Activated effector memory CD4-positive, alpha-beta T cell treated with Interleukin-2 at 50 U/mL for 16 hours (primary cell): ENCODE data around the gene ZNF823.
A peak's percentile ranks its signal among the peaks of the same experiment; 100 is the strongest.

Experiments
- DNase-seq: peaks from one replicate; pipeline ENCODE4 v3.0.0-alpha.2; 2020

The ZNF823 gene

DNA sequence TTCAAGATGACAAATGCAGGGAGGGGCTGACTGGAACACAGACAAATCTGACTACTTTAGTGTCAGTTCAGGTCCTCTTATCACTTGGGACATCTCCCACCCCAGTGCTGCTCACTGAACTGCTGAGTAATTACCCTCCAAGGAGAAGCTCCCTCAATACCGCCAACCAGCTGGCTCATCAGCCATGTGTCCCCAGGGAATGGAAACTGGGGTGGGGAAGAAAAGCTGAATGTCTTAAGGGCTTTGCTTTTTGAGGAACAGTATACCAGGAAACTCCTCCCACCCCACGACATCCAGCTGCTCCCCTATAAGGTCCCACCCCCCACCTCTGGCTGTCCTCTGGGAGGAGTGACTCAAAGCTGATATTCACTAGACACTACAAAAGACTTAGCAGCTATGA is 2.0 kb downstream of the ZNF823 start:
- no peak for DNase-seq

GRCh38 chr19:11735375-11735774 is 3.4 kb downstream of the ZNF823 start:
- DNase-seq, result no peak

GRCh38 chr19:11729586-11729985 is 9.2 kb downstream of the ZNF823 start:
- DNase-seq, result no peak

DNA sequence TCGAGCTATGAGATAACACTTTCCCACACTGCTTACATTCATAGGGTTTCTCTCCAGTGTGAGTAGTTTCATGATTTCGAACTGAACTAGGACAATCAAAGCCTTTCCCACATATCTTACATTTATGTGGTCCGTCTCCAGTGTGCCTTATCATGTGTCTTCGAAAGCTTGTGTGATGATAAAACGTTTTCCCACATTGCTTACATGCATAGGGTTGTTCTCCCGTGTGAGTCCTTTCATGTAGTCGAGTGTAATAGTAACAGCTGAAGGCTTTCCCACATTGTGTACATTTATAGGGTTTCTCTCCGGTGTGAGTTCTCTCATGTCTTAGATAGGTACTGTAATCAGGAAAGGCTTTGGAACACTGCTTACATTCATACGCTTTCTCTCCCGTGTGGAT is 16.3 kb downstream of the ZNF823 start:
- no peak for DNase-seq

- DNase-seq, result no peak
Observed at GRCh38 chr19:11721681-11722080, 17.1 kb downstream of the ZNF823 start.

DNA sequence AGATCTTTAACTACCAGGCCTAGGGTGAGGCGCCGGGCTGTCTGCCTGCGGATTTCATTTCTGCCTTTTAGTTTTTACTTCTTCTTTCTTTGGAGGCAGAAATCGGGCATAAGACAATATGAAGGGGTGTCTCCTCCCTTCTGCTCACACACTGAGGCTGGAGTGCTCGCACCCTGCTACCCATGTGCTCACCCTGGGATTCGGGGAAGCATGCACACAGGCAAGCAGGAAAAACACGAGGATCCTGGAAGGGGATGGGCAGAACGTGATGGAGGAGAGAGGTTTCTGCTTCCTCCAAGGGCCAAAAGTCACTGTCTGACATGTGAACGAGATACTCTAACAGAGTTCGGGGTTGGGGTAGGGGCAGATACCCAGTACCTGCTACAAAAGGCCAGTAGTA is 28.4 kb downstream of the ZNF823 start:
- no peak for DNase-seq

GRCh38 chr19:11708457-11708856 is 30.3 kb downstream of the ZNF823 start:
- no peak for DNase-seq

GRCh38 chr19:11705474-11705873 is 33.3 kb downstream of the ZNF823 start:
- no peak for DNase-seq

GRCh38 chr19:11704626-11705025 is 34.1 kb downstream of the ZNF823 start:
- DNase-seq, result no peak

- no peak for DNase-seq
Observed at GRCh38 chr19:11699931-11700794, 38.6 kb downstream of the ZNF823 start.

- no peak for DNase-seq
Observed at GRCh38 chr19:11698231-11698630, 40.5 kb downstream of the ZNF823 start.

DNA sequence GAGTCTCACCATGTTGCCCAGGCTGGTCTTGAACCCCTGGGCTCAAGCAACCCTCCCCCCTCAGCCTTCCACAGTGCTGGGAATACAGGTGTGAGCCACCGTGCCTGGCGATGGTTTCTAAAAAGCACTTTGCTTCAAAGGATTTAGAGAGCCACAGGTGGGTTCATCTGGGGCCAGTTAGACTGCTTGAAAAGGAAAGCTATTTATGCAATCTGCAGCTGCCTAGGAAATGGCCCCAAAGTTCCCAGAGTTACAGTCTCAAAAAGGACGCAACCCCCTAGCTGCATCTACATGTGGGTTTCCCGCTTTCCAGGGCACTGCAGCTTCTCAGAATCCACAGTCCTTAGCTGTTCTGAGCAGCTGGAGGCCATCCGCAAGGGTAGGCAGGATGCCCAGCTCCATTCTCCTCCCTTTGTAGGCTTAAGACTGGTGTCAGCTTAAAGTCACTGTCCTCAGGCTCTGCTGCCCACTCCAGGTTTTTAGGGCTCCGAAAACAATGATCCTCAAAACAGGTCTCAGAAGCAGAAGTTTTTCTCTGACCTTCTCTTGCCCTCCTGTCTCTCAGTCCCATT is 41.4 kb downstream of the ZNF823 start:
- DNase-seq, result no peak

- peak; percentile 54 for DNase-seq
Observed at GRCh38 chr19:11694533-11695439, 44.0 kb downstream of the ZNF823 start.

DNA sequence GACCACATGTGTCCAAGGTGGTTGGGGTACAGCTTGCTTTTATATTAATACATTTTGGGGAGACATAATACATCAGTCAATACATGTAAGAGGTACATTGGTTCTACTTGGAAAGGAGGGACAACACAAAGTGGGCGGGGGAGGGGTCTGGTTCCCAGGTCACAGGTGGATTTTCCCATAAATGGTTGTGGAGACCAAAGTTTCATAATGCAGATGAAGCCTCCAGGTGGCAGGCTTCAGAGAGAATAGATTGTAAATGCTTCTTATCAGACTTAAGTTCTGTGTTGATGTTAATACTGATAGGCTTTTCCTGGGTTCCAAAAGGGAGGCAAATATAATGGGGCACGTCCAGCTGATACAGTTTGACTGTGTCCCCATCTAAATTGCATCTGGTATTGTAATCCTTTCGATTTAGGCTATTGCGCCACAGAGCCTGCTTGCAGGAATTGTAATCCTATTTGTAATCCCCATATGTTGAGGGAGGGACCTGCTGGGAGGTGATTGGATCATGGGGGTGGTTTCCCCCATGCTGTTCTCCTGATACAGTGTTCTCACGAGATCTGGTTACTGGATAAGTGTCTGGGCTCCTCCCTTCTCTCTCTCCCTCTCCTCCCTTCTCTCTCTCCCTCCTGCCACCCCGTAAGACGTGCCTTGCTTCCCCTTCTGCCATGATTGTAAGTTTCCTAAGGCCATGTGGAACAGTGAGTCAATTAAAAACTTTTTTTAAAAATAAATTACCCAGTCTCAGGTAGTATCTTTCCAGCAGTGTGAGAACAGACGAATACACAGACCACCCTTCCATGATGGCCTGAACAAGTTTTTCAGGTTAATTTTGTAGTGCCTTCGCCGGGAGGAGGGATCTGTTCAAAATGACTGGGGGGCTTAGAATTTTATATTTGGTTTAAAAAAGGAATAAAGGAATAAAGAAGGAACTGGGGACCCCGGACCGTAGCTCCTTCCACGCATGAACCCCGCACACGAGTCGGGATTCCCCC is 44.9 kb downstream of the ZNF823 start:
- DNase-seq, result no peak

GRCh38 chr19:11692127-11692790 is 46.5 kb downstream of the ZNF823 start:
- no peak for DNase-seq

DNA sequence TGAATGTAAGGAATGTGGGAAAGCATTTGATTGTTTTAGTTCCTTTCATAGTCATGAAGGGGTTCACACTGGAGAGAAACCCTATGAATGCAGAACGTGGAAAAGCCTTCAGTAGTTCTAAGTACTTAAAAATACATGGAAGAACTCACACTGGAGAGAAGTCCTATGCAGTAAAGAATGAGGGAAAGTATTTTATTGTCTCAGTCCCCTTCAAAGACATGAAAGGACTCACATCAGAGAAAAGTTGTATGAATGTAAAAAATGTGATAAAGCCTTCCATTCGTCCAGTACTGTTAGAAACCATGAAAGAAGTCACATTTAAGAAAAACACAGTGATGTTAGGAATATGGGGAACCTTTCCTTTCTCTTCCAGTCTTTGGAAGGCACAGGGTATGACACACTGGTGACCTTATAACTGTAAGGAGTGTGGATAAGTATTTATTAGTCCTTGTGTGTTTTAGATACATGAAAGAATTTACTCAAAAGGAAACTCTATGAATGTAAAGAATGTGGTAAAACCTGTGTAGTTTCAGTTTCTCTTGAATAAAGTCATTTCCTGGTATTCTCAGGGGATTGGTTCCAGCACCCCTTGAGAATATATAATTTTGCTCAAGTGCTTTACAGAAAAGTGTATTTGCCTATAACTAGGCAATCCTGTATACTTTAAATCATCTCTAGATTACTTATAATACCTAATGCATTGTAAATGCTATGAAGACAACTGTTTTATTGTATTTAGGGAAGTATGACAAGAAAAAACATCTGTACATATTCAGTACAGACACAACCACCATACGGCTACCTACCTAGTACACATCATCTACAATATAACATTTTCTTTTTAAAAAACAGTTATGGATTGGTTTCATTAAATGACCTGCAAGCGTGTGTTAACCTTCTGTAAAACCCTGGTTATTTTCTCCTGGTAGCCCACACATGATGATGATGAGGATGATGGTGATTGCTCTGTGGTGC is 52.8 kb downstream of the ZNF823 start:
- no peak for DNase-seq

GRCh38 chr19:11684987-11685675 is 53.6 kb downstream of the ZNF823 start:
- DNase-seq, result no peak

- DNase-seq, result no peak
Observed at GRCh38 chr19:11680689-11681302, 58.0 kb downstream of the ZNF823 start.

DNA sequence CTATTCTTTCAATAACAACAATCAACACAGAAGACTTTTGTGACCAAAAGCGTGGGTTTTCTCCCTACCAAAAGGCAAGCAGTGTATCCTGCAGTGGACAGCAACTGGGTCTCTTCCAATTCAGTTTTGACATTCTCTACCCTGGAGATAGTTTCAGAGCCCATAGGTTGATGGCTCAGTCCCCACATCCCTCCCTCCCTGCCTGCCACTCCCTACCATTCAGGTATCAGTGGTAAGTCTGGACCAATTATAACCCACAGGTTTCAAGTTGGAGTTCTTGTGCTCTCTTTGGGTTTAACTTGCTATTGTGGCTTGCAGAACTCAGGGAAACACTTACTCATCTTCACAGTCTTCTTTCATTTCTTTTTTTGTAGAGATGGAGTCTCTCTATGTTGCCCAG is 60.2 kb downstream of the ZNF823 start:
- DNase-seq, result no peak
